SHP77 treated with DMSO at 0.1 percent for 48 hours (cell line): ENCODE data around the gene OASL.
"Not testable (repeated sequence)": the region's sequence is repeated elsewhere in the genome, so short reads cannot be mapped to it uniquely, and the experiment has no call there.

Source experiments
- DNase-seq: peaks from one replicate; lab custom pipeline; 2025; lab: John Stamatoyannopoulos, UW

The OASL gene

GRCh38 chr12:121038861-121039668 lies at the start of gene OASL:
OASL (minus strand) TSS chr12:121039246; CDS start chr12:121038971, 275 bp downstream.
- no peak for DNase-seq

DNA sequence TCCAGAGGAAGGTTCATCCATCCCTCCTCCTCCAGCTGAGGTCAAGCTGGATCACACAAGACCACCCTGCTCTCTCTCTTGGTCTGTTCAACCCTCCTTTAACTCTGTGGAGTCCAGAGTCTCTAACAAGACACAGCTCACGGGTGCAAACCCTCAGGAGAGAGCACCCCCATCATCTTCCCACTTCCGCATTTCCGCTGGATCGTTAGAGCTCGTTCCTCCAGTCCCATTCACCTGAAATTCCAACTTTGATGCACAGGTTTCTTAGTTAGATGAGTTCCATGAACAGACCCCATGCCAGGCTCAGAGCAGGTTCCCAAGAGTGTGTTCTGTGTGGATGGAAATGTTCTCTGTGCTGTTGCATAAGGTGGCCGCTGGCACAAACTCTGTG lies 49.1 kb upstream of the OASL start:
- DNase-seq, result no peak

DNA sequence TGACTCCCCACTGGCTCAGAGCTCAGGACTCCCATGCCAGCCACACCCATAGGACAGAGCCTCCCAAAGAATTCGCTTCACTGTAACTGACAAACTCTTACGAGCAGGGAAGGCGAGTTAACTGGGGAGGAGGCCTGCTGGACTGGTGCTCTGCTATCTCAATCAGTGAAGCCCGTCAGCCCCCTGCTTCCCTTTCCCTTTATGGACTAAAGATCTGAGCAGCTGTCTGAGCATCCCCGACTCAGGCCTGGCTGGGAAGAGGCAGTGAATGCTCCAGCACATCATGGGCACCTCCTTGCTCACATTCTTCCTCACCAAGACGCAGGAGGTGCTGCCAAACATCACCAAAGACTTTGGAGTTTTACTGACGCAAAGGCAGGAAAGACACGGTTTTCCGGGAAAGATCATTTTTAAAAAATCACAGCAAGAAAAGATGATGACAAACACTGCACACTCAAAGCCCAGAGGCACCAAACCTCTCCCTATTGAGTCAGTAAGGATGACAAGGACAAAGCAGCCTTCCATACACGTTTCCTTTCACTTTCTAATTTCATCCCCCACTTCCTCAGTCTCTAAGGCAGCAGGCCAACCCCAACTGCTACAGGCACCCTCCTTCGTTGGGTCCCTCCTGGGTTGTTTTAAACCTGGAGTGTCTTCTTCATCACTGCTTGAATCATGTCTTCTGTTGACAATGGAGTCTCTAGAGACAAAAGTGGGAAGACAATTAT lies 48.6 kb upstream of the OASL start:
- DNase-seq, result no peak

DNA sequence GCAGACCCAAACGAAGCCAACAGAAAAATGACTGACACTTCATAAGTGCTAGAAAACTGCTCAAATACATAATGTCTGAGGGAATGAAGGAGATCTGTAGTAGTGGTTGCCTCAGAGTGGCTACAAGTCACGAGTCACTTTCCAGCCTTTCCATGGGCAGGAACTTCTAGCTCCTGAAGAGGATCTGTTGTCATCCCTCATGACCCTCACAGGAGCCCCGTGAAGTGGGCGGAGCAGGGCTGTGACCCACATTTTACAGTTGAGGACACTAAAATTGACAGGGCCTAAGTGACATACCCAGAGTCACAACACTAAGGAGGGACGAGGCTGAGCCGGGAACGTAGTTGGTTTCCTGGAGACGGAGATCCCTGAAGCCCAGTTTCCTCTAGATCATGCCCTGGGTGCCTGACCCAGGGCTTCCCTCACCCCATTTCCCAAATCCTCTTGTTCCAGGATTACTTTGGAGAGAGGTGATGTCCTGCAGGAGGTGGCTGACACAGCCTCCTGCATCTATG lies 47.8 kb upstream of the OASL start:
- no peak for DNase-seq

GRCh38 chr12:121085506-121086353 lies 46.7 kb upstream of the OASL start:
- no peak for DNase-seq

DNA sequence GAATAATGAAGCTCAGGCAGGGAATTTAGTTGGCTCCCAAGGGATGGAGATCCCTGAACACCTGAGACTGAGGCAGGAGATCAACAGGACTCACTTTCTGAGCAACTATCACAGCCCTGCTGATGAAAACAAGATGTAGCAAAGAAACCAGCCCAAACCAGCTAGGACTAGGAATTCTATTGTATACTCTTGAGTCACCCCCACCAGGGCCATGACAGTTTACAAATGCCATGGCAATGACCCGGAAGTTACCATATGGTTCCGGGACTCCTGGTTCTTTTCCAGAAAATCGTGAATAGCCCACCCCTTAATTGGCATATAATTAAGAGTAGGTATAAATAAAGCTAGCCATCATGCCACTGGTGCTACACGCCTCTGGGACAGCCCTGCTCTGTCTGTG lies 46.0 kb upstream of the OASL start:
- DNase-seq, result no peak

- no peak for DNase-seq
These were observed 45.2 kb upstream of the OASL start for GRCh38 chr12:121084229-121084628.

- DNase-seq, result no peak
These were observed 41.9 kb upstream of the OASL start for GRCh38 chr12:121080909-121081308.

DNA sequence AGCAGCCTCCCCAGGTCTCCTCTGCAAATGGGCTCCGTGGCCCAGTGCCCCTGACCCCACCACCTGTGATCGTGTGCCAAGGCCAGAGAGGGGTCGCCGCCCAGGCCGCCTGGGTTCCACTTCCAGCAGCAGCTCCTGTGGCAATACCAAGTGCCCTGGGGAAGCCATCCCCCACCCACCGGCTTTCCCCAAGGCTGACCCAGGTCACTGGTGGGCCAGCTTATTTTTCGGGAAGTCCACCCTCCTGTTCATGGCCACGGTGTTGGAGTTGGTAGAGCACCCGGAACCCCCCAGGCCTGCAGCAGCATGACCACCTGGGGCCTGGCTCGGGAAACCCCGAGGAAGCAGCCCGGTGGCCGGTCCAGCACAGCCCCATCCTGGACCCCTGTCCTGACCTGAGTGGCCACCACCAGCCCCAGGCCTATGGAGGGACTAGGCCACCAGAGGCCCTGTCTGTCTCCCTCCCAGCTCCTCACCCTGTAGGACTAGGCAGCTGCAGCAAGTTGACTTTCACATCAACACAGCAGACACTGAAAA lies 40.8 kb upstream of the OASL start:
- DNase-seq, result no peak

- DNase-seq, result not testable (repeated sequence)
These were observed 38.4 kb upstream of the OASL start for GRCh38 chr12:121077440-121077839.

DNA sequence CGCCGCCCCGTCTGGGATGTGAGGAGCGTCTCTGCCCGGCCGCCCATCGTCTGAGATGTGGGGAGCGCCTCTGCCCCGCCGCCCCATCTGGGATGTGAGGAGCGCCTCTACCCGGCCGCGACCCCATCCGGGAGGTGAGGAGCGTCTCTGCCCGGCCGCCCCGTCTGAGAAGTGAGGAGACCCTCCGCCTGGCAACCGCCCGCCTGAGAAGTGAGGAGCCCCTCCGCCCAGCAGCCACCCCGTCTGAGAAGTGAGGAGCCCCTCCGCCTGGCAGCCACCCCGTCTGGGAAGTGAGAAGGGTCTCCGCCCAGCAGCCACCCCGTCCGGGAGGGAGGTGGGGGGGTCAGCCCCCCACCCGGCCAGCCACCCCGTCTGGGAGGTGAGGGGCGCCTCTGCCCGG lies 36.9 kb upstream of the OASL start:
- DNase-seq, result not testable (repeated sequence)

- DNase-seq, result no peak
These were observed 33.1 kb upstream of the OASL start for GRCh38 chr12:121072147-121072546.

GRCh38 chr12:121069206-121069605 lies 30.2 kb upstream of the OASL start:
- DNase-seq, result no peak

GRCh38 chr12:121065345-121065744 lies 26.3 kb upstream of the OASL start:
- DNase-seq, result no peak

DNA sequence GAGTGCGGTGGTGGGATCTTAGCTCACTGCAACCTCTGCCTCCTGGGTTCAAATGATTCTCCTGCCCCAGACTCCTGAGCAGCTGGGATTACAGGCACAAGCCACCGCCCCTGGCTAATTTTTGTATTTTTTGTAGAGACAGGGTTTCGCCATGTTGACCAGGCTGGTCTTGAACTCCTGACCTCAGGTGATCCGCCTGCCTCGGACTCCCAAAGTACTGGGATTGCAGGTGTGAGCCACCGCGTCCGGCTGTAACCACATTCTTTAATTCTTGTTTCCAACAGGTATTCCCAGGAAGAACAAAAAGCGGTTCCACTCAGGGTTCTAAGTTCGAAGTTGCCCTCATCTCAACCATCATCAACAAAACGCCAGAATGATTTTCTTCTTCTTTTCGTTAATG lies 25.5 kb upstream of the OASL start:
- DNase-seq, result not testable (repeated sequence)

- DNase-seq, result no peak
These were observed 25.1 kb upstream of the OASL start for GRCh38 chr12:121064116-121064515.

DNA sequence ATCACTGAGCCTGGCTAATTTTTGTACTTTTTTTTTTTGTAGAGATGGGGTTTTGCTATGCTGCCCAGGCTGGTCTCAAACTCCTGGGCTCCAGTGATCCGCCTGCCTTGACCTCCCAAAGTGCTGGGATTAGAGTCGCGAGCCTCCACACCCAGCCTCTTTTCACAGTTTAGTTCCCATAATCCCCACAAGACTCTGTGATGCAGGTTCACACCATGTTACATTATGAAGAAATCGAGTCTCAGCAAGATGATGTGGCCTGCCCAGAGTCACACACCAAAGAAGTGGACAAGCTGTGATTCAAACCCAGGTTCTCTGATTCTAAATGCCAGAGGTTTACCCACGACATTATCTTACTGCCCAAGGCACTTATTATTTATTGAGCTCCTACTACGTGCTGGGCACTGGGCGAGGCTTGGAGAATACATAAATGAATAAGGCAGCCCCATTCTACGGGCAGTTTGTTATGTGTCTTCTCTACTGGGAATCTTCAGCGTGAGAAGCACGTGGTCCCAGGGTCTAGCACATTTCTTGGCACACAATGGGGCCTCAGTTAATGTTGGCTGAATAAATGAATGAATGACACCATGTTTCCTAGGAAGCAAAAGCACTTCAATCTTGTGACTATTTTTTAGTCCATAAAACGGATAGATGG lies 23.5 kb upstream of the OASL start:
- no peak for DNase-seq

- peak; percentile 7 for DNase-seq
These were observed 22.8 kb upstream of the OASL start for GRCh38 chr12:121061831-121062230.

DNA sequence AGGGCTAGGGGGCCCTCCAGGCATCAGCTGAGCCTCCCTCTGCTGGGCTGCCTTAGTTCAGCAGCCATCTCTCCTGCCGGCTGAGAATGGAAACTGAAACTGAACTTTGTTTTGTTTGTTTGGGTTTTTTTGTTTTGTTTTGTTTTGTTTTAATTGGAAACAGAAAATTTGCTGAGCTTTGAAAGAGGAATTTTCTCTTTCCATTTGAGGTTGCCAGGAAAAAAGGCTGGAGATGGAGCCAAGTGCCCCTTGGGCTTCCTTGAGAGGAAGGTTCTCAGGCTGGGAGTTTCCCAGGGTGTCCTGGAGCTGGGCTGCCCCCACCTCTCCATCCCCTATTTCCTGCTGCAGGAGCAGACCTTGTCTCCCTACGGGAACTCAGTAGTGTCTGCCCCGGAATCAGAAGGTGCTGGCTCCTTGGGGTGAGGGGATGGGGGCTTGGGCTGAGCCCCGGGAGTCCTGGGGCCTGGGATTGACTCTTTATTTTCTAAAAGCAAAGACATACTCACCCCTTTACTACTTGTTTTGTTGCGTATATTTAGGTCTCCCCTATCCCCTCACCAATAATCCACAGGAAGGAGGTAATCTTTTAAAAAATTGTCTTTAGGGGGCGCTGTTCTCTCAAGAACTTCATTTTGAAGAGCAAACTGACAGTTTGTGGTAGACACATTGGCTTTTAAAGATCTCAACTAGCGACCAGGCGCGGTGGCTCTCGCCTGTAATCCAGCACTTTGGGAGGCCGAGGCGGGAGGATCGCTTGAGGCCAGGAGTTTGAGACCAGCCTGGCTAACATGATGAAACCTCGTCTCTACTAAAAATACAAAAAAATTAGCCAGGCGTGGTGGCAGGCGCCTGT lies 21.3 kb upstream of the OASL start:
- DNase-seq, result peak; percentile 31
